ENCODE measurements around the gene CLEC20A.

DNA sequence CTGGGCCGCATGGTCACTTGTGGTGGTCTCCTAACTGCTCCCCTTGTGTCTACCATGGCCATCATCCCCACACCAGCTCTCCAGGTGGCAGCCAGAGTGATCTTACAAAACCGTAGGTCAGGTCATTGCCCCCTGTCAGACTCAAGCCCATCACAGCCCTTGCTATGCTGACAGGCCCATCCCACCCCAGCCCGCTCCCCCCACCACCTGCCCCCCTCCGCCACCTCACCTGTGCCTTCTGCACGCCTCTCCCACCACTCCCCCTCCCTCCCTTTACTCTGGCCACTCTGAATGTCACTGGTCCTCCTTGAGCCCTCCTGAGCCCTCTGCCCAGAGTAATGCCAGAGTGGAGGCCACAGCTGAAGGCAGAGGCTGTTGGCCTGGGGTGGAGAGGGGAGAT is 44.6 kb upstream of the CLEC20A start:
- TF ChIP-seq, protein P1, sequence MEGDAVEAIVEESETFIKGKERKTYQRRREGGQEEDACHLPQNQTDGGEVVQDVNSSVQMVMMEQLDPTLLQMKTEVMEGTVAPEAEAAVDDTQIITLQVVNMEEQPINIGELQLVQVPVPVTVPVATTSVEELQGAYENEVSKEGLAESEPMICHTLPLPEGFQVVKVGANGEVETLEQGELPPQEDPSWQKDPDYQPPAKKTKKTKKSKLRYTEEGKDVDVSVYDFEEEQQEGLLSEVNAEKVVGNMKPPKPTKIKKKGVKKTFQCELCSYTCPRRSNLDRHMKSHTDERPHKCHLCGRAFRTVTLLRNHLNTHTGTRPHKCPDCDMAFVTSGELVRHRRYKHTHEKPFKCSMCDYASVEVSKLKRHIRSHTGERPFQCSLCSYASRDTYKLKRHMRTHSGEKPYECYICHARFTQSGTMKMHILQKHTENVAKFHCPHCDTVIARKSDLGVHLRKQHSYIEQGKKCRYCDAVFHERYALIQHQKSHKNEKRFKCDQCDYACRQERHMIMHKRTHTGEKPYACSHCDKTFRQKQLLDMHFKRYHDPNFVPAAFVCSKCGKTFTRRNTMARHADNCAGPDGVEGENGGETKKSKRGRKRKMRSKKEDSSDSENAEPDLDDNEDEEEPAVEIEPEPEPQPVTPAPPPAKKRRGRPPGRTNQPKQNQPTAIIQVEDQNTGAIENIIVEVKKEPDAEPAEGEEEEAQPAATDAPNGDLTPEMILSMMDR (IDR thresholded peaks at IDR 0.05): no peak
- no peak for TF ChIP-seq POLR2A (IDR thresholded peaks at IDR 0.05)
